ENCODE data around the gene IFRD2.
A peak's percentile ranks its signal among the peaks of the same experiment; 100 is the strongest.

IFRD2 gene

DNA sequence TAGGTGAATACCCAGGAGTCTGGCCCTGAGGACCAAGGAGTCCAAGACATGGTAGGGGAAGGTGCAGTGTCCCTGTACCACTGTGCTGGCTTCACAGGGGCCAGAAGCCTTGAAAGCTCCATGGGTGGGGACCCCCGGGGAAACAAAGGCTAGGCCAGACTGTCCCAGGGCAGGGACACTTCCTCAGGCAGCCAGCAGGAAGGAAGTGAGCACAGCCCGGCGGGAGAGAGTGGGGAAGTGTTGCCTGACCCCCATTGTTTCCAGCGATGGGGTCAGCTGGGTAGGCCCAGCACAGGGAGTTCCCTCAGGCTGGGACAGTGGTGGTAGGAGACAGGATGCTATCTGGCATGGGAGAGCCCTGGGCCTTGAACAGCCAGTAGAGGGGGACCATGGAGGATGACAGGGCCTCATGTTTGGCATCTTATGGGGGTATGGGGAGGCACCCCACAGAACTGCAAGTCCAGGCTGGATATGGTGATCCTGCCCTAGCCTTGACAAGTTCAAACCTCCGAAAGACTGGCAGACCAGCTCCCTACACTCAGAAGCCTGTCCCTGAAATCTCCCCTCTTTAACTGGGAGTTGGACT is 31.5 kb upstream of the IFRD2 start:
- no peak for TF ChIP-seq CTCF (IDR thresholded peaks at IDR 0.05; ENCODE audit: low read depth, low read length, missing control alignments)
- H3K4me3 ChIP-seq (ENCODE audit: low read depth, low read length) = no peak overlapping the region
- no peak for DNase-seq (ENCODE audit: low read depth)

GRCh38 chr3:50323092-50323600 is 30.9 kb upstream of the IFRD2 start:
- no peak for DNase-seq (ENCODE audit: low read depth)
- no peak for TF ChIP-seq CTCF (IDR thresholded peaks at IDR 0.05; ENCODE audit: low read depth, low read length, missing control alignments)
- no peak overlapping the region for H3K4me3 ChIP-seq (ENCODE audit: low read depth, low read length)

GRCh38 chr3:50322386-50323091 is 30.3 kb upstream of the IFRD2 start, which contains the start of gene HYAL2:
Gene HYAL2 (minus strand): TSS chr3:50322745. CDS start chr3:50320489, 2,256 bp downstream.
- DNase-seq (ENCODE audit: low read depth) = no peak
- peak within 1 kb of the TSS; percentile 61 for H3K4me3 ChIP-seq (ENCODE audit: low read depth, low read length)
- no peak for TF ChIP-seq CTCF (IDR thresholded peaks at IDR 0.05; ENCODE audit: low read depth, low read length, missing control alignments)

DNA sequence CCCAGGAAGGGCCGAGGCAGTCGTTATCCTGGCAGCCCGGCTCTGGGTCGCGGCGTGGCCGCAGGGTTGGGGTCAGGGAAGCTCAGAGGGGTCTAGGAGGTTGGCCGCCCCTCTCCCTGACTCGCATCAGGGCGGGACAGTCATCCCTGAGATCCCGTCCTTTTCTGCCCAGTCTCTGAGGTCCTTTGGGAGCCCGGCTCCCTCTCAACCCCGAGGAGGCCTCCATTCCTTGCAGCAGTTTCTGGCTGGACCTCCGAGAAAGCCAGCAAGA is 29.8 kb upstream of the IFRD2 start:
- H3K4me3 ChIP-seq (ENCODE audit: low read depth, low read length) = peak overlapping the region; percentile 61
- TF ChIP-seq CTCF (IDR thresholded peaks at IDR 0.05; ENCODE audit: low read depth, low read length, missing control alignments) = no peak
- no peak for DNase-seq (ENCODE audit: low read depth)

DNA sequence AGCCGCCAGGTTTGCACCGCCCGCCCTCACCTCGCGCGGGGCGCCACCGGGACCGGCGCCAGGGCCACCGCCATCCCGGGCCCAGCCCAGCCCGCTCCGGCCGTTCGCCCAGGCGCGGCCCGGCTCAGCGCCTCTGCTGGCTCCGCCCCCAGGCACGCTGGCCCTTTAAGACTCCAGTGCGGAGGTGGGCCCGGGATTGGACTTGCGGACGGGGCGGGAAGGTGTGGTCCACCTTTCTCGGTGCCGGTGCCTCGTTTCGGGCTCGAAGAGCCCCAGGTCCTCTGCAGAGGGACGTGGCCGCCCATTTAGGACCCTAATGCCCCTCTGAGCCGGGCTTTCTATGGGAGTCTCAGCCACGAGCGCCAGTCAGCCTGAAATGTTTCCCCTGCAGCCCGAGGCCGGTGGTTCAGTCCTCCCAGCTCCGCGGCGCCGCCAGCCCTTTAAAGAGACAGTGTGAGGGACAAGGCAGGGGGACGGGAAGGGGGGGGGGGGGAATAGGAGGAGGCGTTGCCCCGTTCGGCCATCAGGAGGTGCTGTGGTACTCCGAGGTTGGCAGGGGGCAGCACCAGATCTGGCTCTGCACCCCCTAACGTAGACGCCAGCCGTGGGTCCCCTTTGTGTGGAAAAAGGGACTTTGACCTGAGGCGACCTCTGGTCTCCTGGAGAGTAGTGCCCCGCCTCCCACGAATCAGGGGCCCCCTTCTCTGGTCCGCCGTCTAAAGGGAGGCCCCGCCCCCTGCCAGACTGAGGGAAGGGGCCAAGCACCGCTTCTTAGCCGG is 29.3 kb upstream of the IFRD2 start:
- TF ChIP-seq CTCF (IDR thresholded peaks at IDR 0.05; ENCODE audit: low read depth, low read length, missing control alignments) = peak; percentile 60
- H3K4me3 ChIP-seq (ENCODE audit: low read depth, low read length) = peak overlapping the region; percentile 61
- DNase-seq (ENCODE audit: low read depth) = no peak

DNA sequence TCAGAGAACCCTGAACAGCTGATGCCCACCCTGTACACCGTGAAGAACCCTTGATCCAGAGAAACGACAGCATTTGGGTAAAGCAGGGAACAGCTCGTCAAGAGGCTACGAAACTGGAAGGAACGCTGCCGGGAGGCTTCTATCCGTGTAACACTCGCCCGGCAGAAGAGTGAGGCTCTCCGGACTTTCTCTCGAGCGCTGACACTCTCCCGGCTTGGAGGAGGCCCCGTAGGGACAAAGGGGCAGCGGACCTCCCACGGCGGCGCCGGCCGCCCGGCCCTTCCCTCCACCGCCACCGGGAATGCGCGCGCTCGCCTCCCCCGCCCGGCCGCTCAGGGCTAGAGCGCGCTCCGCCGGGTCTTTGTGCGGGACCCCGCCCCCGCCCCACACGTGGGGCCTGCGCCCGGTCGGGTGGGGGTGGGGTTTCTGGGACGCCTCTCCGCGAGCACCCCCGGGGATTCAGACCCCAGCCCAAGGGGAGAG is 28.7 kb upstream of the IFRD2 start:
- peak overlapping the region; percentile 61 for H3K4me3 ChIP-seq (ENCODE audit: low read depth, low read length)
- TF ChIP-seq CTCF (IDR thresholded peaks at IDR 0.05; ENCODE audit: low read depth, low read length, missing control alignments) = no peak
- DNase-seq (ENCODE audit: low read depth) = no peak

All from GM12864 (cell line).